K562 (cell line): ENCODE results near the gene NFIC. TPM values are rescaled to one million over a fixed set of nuclear protein-coding genes. Genes with fewer than 3 reads are reported as not detected.
A peak's percentile ranks its signal among the peaks of the same experiment; 100 is the strongest.

ENCODE experiments used
- ARHGAP35 ChIP-seq: fragments of 450-650 bp; IDR thresholded peaks from 2 replicates; pipeline ENCODE4 v1.6.1; 2018; ENCODE audit not compliant: partially characterized antibody
- ARNT ChIP-seq, 2 experiments: fragments of 450-650 bp; IDR thresholded peaks; 2 replicates each; pipeline ENCODE4 v1.6.1; 2016; ENCODE audit warnings: mild to moderate bottlenecking in 1 of 2
- BRF1 ChIP-seq: IDR thresholded peaks from 3 replicates; pipeline ENCODE4 v1.6.1; 2011; ENCODE audit warnings: borderline replicate concordance, mild to moderate bottlenecking; ENCODE audit not compliant: insufficient read length; ENCODE audit errors: extremely low read depth
- EHMT2 ChIP-seq: fragments of 450-650 bp; IDR thresholded peaks from 2 replicates; pipeline ENCODE4 v1.6.1; 2018; ENCODE audit warnings: antibody characterized with exemption
- ELF4 ChIP-seq: fragments of 450-650 bp; formaldehyde crosslinking; IDR thresholded peaks from 2 replicates; pipeline ENCODE4 v1.4.0; 2022; ENCODE audit warnings: missing genetic modification characterization
- HDAC1 ChIP-seq, 2 experiments: fragments of 450-650 bp; IDR thresholded peaks; 2 replicates each; pipeline ENCODE4 v1.6.1; 2016 to 2017; ENCODE audit warnings: inconsistent platforms in 1 of 2, mild to moderate bottlenecking in 1 of 2, moderate library complexity in 1 of 2
- LARP7 ChIP-seq: fragments of 450-650 bp; IDR thresholded peaks from 2 replicates; pipeline ENCODE4 v1.6.1; 2016
- MAFG ChIP-seq: fragments of 450-650 bp; conservative IDR thresholded peaks from 2 replicates; pipeline ENCODE4 v1.6.1; 2016; ENCODE audit warnings: missing genetic modification characterization, missing compliant biosample characterization
- OTX1 ChIP-seq: fragments of 450-650 bp; formaldehyde crosslinking; IDR thresholded peaks from 2 replicates; pipeline ENCODE4 v1.4.0; 2022; ENCODE audit warnings: mild to moderate bottlenecking
- PRMT5 ChIP-seq: sonication (generic); formaldehyde crosslinking; IDR thresholded peaks from 2 replicates; pipeline ENCODE4 v1.5.0; 2020; ENCODE audit warnings: missing genetic modification reagents
- SUPT5H ChIP-seq: fragments of 450-650 bp; IDR thresholded peaks from 2 replicates; pipeline ENCODE4 v1.6.1; 2016
- TEAD4 ChIP-seq, 2 experiments: sonication (generic) in 1 of 2; formaldehyde crosslinking in 1 of 2; IDR thresholded peaks; 2 replicates each; pipeline versions ENCODE4 v1.6.1 to v1.8.0; 2012 to 2022; ENCODE audit warnings: borderline replicate concordance in 1 of 2, inconsistent platforms in 1 of 2, low read length in 1 of 2, mild to moderate bottlenecking in 1 of 2, missing genetic modification reagents in 1 of 2
- ZNF316 ChIP-seq: fragments of 450-650 bp; IDR thresholded peaks from 2 replicates; pipeline ENCODE4 v1.6.1; 2016
- ZNF584 ChIP-seq: fragments of 200-800 bp; sonication (Bioruptor generic); IDR thresholded peaks from 2 replicates; pipeline ENCODE4 v1.6.1; 2016; ENCODE audit warnings: low read depth, mild to moderate bottlenecking, missing genetic modification characterization, missing compliant biosample characterization
- polyA plus RNA-seq, 8 experiments: library from polyadenylated mRNA; depleted of rRNA in 4 of 8; stranded (reverse) in 5 of 8; unstranded in 3 of 8; fragments of >200 nt; fragmentation: Nextera tagmentation in 2 of 8; fragmentation: Illumina TruSeq in 1 of 8; extraction: Ambion mirVana in 2 of 8; extraction: Trizol in 1 of 8; gene quantifications; 2 replicates each; pipeline versions ENCODE4 v1.2.1 to v1.2.3, GENCODE V29; 2011 to 2014; ENCODE audit warnings: inconsistent platforms in 1 of 8, missing spikeins in 1 of 8
- total RNA-seq, 7 experiments: library from RNA; depleted of rRNA in 6 of 7; stranded (reverse); fragments of >200 nt in 6 of 7; fragmentation: Illumina TruSeq in 2 of 7; extraction: Trizol in 2 of 7; gene quantifications; 2 replicates each; pipeline versions ENCODE4 v1.2.1 to v1.2.3, GENCODE V29; 2011 to 2021; ENCODE audit warnings: low replicate concordance in 1 of 7
- TF ChIP-seq, protein P1 (sequence below), 2 experiments: fragments of 450-650 bp in 1 of 2; IDR thresholded peaks; 2 replicates each; pipeline ENCODE4 v1.6.1; 2011 to 2017; ENCODE audit warnings: low read depth in 2 of 2, antibody characterized with exemption in 1 of 2, borderline replicate concordance in 1 of 2, low read length in 1 of 2, mild to moderate bottlenecking in 1 of 2, mixed read lengths in 1 of 2; ENCODE audit not compliant: control insufficient read depth in 1 of 2
- TF ChIP-seq, protein P2 (sequence below): fragments of 450-650 bp; IDR thresholded peaks from 2 replicates; pipeline ENCODE4 v1.6.1; 2016; ENCODE audit warnings: antibody characterized with exemption
- TF ChIP-seq, protein P3 (sequence below): fragments of 450-650 bp; IDR thresholded peaks from 2 replicates; pipeline ENCODE4 v1.6.1; 2016; ENCODE audit warnings: borderline replicate concordance

The NFIC gene
- total and polyA plus RNA-seq, 9 of the 15 experiments (the other 6 are each of a cell fraction or from before 2014, with no cell fraction given): 0.71 to 62.1 (median 6.9) TPM

DNA sequence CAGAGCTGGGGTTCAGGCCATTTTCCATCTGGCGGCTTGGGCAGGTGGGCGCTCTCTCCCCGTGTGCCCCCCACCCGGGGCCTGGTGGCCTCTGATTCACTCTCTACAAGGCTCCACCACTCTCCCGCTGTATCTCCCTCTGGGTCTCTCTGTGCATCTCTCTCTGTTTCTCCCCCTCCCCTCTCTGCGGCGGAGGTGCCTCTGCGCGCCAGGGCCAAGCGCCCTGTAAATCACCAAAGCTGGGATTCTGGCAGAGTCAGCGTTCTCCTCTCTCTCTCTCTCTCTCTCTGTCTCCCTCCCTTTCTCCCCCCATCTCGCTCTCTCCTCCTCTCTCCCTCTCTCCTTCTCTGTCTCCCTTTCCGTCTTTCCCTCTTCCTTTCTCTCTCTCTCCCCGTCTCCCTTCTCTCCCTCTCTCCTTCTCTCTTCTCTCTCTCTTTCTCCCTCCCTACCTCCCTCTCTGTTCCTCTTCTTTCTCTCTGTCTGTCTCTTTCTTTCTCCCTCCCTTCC is 3.9 kb downstream of the NFIC start (continued):
- TF ChIP-seq, protein P1, sequence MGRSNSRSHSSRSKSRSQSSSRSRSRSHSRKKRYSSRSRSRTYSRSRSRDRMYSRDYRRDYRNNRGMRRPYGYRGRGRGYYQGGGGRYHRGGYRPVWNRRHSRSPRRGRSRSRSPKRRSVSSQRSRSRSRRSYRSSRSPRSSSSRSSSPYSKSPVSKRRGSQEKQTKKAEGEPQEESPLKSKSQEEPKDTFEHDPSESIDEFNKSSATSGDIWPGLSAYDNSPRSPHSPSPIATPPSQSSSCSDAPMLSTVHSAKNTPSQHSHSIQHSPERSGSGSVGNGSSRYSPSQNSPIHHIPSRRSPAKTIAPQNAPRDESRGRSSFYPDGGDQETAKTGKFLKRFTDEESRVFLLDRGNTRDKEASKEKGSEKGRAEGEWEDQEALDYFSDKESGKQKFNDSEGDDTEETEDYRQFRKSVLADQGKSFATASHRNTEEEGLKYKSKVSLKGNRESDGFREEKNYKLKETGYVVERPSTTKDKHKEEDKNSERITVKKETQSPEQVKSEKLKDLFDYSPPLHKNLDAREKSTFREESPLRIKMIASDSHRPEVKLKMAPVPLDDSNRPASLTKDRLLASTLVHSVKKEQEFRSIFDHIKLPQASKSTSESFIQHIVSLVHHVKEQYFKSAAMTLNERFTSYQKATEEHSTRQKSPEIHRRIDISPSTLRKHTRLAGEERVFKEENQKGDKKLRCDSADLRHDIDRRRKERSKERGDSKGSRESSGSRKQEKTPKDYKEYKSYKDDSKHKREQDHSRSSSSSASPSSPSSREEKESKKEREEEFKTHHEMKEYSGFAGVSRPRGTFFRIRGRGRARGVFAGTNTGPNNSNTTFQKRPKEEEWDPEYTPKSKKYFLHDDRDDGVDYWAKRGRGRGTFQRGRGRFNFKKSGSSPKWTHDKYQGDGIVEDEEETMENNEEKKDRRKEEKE (IDR thresholded peaks at IDR 0.05; ENCODE audit: borderline replicate concordance in 1 of 2, control insufficient read depth in 1 of 2, low read depth in 2 of 2, low read length in 1 of 2): peak in 1 of 2 experiments; percentile 40; a peak in 1 of 4 replicates
- TF ChIP-seq ZNF316 (peak; percentile 82), BRF1 (no peak), ARHGAP35 (peak; percentile 76), ARNT (IDR thresholded peaks at IDR 0.05) (peak in 1 of 2 experiments; percentile 53; a peak in 1 of 4 replicates), OTX1 (CRISPR knock-in tag) (peak; percentile 41; the same call in 1 of the 2 replicates), SUPT5H (peak; percentile 29; the same call in 1 of the 2 replicates), EHMT2 (peak; percentile 40; the same call in 1 of the 2 replicates), MAFG (tag) (0 out of 2 replicates have a peak, but pooled peaks have one; percentile 37), HDAC1 (IDR thresholded peaks at IDR 0.05) (peak in 1 of 2 experiments; percentile 69; a peak in 2 of 4 replicates), LARP7 (0 out of 2 replicates have a peak, but pooled peaks have one; percentile 74), ZNF584 (no peak), PRMT5 (CRISPR knock-in tag) (no peak), ELF4 (CRISPR knock-in tag) (peak; percentile 35; the same call in 1 of the 2 replicates), TEAD4 (IDR thresholded peaks at IDR 0.05; ENCODE audit: low read length) (no peak), TEAD4 (CRISPR knock-in tag; IDR thresholded peaks at IDR 0.05; ENCODE audit: borderline replicate concordance) (no peak)
- TF ChIP-seq, protein P2, sequence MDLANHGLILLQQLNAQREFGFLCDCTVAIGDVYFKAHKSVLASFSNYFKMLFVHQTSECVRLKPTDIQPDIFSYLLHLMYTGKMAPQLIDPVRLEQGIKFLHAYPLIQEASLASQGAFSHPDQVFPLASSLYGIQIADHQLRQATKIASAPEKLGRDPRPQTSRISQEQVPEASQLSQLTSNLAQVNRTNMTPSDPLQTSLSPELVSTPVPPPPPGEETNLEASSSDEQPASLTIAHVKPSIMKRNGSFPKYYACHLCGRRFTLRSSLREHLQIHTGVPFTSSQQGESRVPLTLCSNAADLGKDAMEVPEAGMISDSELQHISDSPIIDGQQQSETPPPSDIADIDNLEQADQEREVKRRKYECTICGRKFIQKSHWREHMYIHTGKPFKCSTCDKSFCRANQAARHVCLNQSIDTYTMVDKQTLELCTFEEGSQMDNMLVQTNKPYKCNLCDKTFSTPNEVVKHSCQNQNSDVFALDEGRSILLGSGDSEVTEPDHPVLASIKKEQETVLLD: peak; percentile 77; the same call in 1 of the 2 replicates
- TF ChIP-seq, protein P3, sequence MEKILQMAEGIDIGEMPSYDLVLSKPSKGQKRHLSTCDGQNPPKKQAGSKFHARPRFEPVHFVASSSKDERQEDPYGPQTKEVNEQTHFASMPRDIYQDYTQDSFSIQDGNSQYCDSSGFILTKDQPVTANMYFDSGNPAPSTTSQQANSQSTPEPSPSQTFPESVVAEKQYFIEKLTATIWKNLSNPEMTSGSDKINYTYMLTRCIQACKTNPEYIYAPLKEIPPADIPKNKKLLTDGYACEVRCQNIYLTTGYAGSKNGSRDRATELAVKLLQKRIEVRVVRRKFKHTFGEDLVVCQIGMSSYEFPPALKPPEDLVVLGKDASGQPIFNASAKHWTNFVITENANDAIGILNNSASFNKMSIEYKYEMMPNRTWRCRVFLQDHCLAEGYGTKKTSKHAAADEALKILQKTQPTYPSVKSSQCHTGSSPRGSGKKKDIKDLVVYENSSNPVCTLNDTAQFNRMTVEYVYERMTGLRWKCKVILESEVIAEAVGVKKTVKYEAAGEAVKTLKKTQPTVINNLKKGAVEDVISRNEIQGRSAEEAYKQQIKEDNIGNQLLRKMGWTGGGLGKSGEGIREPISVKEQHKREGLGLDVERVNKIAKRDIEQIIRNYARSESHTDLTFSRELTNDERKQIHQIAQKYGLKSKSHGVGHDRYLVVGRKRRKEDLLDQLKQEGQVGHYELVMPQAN: peak; percentile 48; the same call in 1 of the 2 replicates
